ENCODE results near the gene HCFC1R1. TPM values are rescaled to one million over a fixed set of nuclear protein-coding genes. Genes with fewer than 3 reads are reported as not detected.

Gene HCFC1R1
- total RNA-seq, 1 donor from 2014 or later: 43.2 TPM

DNA sequence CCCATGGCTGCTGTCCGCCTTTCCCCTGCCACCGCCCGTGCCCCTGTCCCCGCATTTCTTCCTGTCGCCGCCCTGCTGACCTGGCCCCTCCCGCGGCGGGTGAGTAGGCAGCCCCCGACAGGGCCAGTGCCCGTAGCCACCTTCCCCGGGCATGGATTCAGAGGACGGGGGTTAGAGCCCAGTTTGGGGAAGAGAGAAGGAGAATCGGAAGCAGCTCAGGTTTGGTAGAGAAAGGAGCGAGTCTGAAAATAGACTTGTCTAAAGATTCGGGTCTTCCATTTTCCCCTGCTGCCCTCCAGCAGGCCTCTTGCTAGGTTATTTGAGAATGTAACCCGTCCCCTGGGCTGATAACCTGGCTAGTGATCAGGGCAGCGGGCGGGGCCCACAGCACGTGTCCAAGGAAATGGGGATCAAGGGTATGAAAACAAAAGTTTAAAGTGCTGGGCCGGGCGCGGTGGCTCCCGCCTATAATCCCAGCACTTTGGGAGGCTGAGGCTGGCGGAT, 18.9 kb downstream of the HCFC1R1 start:
- DNase-seq: no peak
- no peaks in the 10 kb centered on the region for H3K36me3 ChIP-seq
- ATAC-seq: peak; percentile 12 to 35

GRCh38 chr16:3004319-3004718, 19.4 kb downstream of the HCFC1R1 start:
- H3K27me3 ChIP-seq (ENCODE audit: low read depth): peaks cover 28% of the 10 kb centered on the region
- H3K4me1 ChIP-seq: peaks cover 29% of the 10 kb centered on the region
- no peak for DNase-seq
- H3K27ac ChIP-seq: no peak overlapping the region
- no peaks in the 10 kb centered on the region for H3K9me3 ChIP-seq
- ATAC-seq: no peak
- no peaks in the 10 kb centered on the region for H3K36me3 ChIP-seq
- peak overlapping the region; percentile 49 for H3K4me3 ChIP-seq
- intact Hi-C loops (cut with DNase I): no loop called here
- TF ChIP-seq, protein P1, sequence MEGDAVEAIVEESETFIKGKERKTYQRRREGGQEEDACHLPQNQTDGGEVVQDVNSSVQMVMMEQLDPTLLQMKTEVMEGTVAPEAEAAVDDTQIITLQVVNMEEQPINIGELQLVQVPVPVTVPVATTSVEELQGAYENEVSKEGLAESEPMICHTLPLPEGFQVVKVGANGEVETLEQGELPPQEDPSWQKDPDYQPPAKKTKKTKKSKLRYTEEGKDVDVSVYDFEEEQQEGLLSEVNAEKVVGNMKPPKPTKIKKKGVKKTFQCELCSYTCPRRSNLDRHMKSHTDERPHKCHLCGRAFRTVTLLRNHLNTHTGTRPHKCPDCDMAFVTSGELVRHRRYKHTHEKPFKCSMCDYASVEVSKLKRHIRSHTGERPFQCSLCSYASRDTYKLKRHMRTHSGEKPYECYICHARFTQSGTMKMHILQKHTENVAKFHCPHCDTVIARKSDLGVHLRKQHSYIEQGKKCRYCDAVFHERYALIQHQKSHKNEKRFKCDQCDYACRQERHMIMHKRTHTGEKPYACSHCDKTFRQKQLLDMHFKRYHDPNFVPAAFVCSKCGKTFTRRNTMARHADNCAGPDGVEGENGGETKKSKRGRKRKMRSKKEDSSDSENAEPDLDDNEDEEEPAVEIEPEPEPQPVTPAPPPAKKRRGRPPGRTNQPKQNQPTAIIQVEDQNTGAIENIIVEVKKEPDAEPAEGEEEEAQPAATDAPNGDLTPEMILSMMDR (IDR thresholded peaks at IDR 0.05): no peak

More for the DNA sequence above, 18.9 kb downstream of the HCFC1R1 start:
- TF ChIP-seq, protein P1 (IDR thresholded peaks at IDR 0.05): no peak
- Histone ChIP-seq H3K4me1 (peaks cover 32% of the 10 kb centered on the region), H3K9me3 (no peaks in the 10 kb centered on the region), H3K4me3 (peak overlapping the region; percentile 49), H3K27ac (peak overlapping the region; percentile 73), H3K27me3 (ENCODE audit: low read depth) (peaks cover 33% of the 10 kb centered on the region)
- intact Hi-C loops (cut with DNase I): no loop called here

DNA sequence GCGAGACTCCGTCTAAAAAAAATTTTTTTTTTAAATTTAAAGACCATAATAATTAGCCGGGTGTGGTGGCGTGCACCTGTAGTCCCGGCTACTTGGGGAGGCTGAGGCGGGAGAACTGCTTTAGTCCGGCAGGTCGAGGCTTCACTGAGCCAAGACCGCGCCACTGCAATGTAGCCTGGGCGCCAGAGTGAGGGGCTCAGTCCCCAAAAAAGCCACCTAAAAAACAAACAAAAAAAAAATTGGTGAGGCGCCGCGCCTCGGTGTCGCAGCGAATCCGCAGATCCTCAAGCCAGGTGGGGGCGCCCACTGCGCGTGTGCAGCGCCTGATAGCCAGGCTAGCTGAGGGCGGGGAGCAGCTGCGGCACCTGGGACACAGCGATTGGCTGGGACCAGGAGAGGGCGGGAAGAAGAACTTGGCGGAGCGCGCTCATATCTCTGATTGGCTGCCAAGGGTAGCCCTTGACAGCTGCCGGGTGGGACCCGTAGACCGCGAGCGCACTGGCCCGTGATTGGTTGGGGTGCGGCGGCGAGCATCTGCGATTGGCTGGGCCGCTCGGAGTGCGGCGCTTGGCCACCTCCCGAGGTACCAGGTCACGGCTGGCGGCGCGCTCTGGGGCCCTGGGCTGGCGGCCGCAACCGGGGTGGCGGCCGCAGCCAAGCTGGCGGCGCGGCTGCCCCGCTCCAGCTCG, 20.0 kb downstream of the HCFC1R1 start:
- intact Hi-C loops (cut with DNase I): no loop called here
- Histone ChIP-seq H3K27ac (no peak overlapping the region), H3K4me3 (peak overlapping the region; percentile 24), H3K27me3 (ENCODE audit: low read depth) (peaks cover 26% of the 10 kb centered on the region), H3K9me3 (no peaks in the 10 kb centered on the region), H3K4me1 (peaks cover 25% of the 10 kb centered on the region), H3K36me3 (no peaks in the 10 kb centered on the region)
- ATAC-seq: peak; percentile 97 to 98
- DNase-seq: peak; percentile 98
- TF ChIP-seq, protein P1 (IDR thresholded peaks at IDR 0.05): peak; percentile 62

GRCh38 chr16:3001316-3001715, 22.4 kb downstream of the HCFC1R1 start:
- Histone ChIP-seq H3K4me1 (peaks cover 4% of the 10 kb centered on the region), H3K27me3 (ENCODE audit: low read depth) (peaks cover 11% of the 10 kb centered on the region), H3K4me3 (no peak overlapping the region), H3K36me3 (no peaks in the 10 kb centered on the region), H3K9me3 (no peaks in the 10 kb centered on the region), H3K27ac (no peak overlapping the region)
- DNase-seq (no peak), ATAC-seq (no peak)
- TF ChIP-seq, protein P1 (IDR thresholded peaks at IDR 0.05): no peak
- intact Hi-C loops (cut with DNase I): no loop called here

GRCh38 chr16:3000540-3000939, 23.2 kb downstream of the HCFC1R1 start:
- Histone ChIP-seq H3K4me1 (peaks cover 4% of the 10 kb centered on the region), H3K27me3 (ENCODE audit: low read depth) (peaks cover 5% of the 10 kb centered on the region), H3K4me3 (no peak overlapping the region), H3K9me3 (no peaks in the 10 kb centered on the region), H3K36me3 (no peaks in the 10 kb centered on the region), H3K27ac (no peak overlapping the region)
- TF ChIP-seq, protein P1 (IDR thresholded peaks at IDR 0.05): no peak
- DNase-seq (no peak), ATAC-seq (no peak)
- intact Hi-C loops (cut with DNase I): no loop called here

All from lower lobe of right lung (tissue), 2 donors.